Caki2 (cell line): ENCODE data around the gene SHFL. TPM values are rescaled to one million over a fixed set of nuclear protein-coding genes. Genes with fewer than 3 reads are reported as not detected.

ENCODE experiments used
- DNase-seq: peaks from one replicate; pipeline ENCODE4 v3.0.0-alpha.2; 2015; ENCODE audit warnings: low read depth
- in situ Hi-C: cut with HindIII; loops from 2 replicates; pipeline ENCODE4 v1.10.0; 2016; ENCODE audit warnings: low sequenced_read_pairs, low pct_unique_long_range_greater_than_20kb, mixed read lengths
- total RNA-seq: library from RNA; depleted of rRNA; stranded (reverse); fragments of >200 nt; shearing (Covaris generic); gene quantifications from 2 replicates; pipeline ENCODE4 v1.2.3, GENCODE V29; 2014; ENCODE audit warnings: low replicate concordance

Gene SHFL
- total RNA-seq, 1 experiment from 2014 or later = 13.3 TPM

DNA sequence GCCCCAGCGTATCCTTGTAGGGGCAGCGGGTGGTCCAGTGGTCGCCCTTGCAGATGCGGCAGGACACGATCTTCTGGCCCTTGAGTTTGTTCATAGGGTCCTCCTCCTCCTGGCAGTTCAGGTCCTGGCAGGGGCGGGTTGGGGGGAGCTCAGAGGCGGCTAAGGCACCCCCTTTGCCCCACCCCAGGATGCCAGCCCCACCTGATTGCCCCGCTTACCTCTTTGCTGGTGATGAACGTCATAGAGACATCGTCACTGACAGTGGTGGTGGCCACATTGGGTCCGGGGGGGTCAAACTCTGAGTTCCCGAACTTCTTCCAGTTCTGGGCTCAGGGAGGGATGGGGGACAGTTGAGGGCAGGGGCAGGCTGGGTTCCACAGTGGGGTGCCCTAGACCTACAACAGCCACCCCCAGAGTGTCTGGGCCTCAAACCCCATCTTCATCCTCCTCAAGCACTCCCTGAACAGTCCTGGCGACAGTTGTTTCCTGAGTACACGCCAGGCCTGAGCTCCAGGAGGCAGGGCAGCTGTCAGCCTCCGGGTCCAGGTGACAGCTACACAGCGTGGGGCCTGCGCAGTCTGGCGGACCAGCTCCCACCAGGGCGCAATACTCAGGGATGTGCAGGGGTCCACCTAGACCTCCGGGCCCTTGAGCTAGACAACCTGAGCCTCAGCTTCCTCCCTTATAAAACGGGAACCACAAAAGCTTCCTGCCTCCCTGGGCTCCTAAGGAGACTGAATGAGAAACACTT lies 30.9 kb downstream of the SHFL start:
- no peak for DNase-seq
- in situ Hi-C loops = no loop called here

DNA sequence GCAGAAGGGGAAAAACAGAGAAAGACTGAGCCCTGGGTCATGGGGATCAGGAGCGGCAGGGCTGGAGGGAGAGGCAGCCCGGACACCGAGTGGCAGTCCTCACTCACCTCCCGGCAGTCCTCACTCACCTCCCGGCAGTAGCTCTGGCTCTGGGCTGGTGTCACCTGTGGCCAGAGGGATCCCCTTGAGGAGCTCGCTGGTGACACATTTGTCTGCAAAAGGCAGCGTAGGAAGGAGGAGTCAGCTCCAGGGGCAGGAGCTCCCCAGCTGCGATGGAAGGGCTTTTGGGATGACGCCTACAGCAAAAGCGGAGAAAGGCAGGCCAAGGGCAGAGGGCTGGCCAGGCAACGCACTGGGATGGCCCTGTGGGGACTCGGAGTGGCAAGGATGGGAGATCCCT lies 32.8 kb downstream of the SHFL start:
- in situ Hi-C loops = no loop called here
- DNase-seq = no peak

DNA sequence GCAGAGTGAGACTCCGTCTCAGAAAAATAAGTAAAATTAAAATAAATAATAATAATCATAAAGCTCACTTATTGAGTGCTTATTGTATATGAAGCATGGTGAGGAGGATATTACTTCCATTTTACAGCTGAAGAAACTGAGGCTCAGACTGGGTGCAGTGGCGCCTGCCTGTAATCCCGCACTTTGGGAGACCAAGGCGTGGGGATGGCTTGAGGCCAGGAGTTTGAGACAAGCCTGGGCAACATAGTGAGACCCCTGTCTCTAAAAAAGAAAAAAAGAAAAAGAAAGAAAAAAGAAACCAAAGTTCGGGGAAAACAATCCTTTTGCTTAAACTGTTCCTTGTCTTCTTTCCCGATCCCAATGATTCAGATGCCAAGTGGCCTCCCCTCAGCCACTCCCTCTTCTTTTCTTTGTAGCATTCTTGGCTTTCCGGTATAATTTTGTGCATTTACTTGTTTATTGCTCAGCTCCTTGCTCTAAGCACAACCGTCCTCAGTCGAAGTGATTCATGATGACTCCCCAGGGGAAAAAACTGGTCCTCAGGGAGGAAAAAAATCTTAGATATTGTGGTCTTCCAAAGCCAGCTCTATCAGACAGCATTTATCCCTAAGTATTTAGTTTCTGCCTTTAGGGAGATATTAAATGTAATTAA lies 34.5 kb downstream of the SHFL start:
- no peak for DNase-seq
- in situ Hi-C loops = no loop called here

DNA sequence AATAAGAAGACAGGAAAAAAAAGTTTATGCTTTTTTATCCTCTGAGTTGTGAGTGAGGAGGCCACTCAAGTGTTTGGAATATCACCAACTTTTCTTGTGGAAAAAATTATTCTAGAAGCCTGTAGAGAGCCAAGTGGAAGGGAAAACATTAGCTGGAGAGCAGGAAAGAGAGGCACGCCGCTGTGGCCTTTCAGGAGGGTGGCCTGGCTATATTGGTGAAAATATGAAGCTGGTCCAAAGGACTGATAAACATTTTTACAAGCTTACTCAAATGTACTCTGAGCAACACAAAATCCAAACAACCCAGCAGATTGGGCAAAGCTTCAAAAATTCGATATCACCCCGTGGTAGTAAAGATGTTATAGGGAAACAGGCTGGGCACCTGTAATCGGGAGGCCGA lies 35.9 kb downstream of the SHFL start:
- no peak for DNase-seq
- in situ Hi-C loops = no loop called here

DNA sequence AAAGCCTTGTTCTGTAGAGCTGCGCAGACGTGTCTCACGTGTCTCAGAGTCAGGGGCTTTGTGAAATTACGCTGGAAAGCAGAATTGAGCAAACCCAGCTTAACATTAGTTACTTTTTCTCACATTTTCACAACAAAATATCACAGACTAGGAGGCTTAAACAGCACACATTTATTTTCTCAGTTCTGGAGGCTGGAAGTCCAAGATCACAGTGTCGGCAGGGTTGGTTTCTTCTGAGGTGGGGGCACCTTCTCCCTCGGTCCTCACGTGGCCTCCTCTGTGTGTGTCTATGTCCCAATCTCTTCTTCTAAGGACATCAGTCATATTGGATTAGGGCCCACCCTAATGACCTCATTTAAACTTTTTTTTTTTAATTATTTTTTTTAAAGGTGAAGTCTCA lies 38.3 kb downstream of the SHFL start:
- no peak for DNase-seq
- in situ Hi-C loops = no loop called here

DNA sequence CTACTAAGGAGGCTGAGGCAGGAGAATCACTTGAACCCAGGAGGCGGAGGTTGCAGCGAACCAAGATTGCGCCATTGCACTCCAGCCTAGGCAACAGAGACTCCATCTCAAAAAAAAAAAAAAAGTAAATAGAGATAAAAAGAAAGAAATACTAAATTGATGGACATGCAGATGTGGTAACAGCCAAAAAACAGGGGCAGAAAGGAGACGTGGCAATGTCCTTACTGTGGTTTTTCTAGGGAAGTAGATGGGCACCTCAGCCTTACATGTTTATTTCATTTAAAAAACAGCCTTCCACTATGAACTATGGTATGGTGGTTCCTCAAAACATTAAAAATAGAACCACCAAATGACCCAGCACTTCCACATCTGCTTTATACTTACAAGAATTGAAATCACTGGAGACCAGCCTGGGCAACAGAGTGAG lies 40.1 kb downstream of the SHFL start:
- in situ Hi-C loops = no loop called here
- no peak for DNase-seq

DNA sequence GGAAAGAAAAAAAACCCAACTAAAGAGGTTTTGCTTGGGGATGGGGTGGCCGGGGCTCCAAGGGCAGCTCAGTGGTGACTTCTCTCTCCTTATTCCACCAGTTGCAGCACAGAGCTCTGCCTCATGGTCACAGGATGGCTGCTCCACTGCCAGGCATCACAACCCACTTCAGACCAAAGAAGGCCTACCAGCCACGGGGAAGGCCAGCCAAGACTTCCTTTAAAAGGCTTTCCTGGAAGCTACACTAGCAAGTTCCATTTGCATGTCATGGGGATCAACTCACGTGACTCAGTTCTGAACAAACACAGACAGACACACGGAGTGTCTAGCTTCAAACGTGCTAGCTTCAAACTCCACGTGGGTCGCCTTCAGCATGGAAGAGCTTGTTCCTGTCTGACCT lies 46.8 kb downstream of the SHFL start:
- no peak for DNase-seq
- in situ Hi-C loops = no loop called here

DNA sequence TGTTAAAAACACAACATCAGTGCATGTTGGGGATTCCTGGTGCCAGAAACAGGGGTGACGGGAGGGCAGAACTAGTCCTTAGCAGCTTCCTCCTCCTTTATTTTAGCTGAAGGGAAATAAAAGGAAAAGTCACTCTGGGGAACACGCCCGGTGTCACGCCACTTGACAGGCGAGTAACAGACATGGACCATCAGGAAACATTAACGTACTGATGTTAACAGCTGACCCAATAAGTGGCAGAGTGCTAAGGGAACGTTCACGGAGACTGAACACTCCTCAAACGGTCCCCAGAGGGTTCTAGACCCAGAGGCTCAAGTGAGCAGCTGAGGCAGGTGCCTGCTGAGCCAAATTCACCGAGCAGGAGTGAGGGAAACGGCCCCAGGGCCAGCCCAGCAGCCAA lies 47.5 kb downstream of the SHFL start:
- in situ Hi-C loops = no loop called here
- DNase-seq = no peak

DNA sequence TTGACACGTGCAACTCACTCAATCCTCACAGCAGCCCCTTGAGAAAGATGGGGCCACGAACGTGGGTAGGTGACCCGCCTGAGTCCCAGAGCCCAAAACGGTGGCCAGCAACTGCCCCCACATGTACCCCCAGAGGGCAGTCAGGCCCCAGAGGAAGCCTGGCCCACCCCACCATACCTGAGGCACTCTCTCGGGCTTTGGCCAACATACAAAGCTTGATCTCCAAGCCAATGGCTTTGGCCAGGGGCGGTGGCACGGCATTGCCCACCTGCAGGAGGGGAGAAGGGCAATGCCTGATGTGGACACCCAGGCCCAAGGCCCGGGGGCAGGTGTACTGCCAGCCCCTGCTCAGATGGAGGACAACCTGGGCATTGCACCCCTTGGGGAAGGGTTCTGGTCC lies 47.9 kb downstream of the SHFL start:
- DNase-seq = no peak
- in situ Hi-C loops = no loop called here

DNA sequence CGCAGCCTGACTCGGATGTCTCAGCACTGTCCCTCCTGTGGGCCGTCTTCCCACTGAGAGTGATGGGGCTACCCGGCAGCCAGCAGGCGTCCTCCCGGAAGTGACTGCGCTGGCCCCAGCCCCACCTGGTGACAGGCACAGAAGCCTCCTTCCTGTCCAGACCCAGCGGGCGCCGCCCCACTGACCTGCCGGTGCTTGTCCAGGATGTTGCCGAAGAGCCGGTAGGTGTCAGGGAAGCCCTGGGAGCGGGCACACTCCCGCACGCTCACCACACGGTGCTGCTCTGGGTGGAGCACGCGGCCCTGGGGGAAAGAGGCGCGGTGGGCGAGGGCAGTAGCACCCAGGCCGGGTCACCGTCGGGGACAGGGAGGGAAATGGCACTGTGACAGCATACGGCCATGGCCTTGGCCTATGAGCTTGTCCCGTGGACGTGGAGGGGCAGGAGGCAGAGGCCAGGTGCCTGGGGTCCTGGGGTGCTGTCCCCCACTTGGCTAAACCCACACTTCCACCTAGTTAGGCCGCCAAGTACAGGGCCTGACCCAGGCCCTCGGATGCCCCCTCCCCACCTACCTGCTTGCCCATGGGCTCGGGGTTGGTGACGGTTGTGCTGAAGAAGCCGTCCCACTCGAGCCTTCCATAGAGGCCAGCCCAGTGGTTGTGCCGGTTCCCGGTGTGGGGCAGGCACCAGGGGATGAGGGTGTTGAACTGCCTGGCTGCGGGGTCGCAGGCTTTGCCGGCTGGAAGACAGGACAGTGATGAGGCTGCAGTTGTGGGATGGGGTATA lies 49.6 kb downstream of the SHFL start:
- in situ Hi-C loops = no loop called here
- DNase-seq = no peak

DNA sequence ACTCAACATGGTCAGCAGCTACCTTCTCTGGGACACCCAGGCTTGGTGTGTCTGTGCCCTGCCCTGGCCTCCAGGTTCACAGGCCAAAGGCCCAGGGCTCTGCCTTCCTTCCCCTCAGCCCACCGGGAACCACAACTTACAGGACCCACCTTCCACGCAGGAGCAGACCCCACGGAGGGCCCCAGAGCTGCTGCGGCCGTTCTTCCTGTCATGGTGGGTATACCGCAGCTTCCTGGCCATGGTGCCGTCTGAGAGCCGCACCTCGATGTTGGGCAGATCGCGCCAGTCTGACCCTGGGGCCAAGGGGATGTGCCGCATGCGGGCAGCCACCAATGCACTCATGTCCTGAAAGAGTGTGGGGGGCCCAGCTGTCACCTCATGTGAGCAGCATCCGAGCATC lies 50.8 kb downstream of the SHFL start:
- in situ Hi-C loops = no loop called here
- no peak for DNase-seq

DNA sequence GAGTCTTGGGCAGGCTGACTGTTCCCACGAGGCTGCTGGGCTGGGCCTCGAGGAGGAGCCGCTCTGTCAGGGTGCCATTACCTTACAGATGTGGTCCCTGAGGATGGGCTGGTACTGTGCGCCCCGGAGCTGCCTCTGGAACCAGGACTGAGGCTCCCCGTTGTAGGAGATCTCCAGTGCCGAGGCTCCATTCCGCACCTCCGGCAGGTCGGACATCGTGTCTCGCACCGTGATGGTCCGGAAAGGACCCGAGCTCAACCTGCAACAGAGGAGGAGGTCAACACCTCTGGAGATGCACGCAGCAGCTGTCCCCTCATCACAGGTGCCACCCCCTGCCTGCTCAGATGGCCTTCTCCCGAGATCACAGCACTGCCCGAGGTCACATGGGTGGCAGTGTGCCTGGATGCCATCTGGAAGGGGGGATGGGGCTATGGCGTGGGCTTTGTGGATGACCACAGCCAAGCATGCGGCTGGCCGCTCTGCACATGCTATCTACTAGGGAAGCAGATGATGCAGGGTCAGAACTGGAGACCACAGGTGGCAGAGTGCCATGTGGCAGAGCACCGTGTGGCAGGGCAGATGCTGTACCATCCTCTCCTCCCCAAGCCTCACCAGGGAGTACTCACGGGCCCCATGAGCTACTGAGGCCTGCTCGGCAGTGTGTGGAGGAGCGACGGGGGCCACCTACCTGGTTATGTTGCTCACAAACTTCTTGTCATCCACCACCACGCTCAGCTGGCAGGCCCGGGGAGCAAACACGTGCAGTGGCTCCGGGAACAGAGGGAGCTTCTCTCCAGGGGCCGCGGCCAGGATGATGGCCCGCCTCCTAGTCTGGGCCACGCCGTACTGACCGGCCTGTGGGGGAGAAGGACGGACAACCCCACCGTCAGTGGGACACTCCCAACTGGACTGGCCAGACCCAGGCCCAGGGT lies 51.9 kb downstream of the SHFL start:
- no peak for DNase-seq

DNA sequence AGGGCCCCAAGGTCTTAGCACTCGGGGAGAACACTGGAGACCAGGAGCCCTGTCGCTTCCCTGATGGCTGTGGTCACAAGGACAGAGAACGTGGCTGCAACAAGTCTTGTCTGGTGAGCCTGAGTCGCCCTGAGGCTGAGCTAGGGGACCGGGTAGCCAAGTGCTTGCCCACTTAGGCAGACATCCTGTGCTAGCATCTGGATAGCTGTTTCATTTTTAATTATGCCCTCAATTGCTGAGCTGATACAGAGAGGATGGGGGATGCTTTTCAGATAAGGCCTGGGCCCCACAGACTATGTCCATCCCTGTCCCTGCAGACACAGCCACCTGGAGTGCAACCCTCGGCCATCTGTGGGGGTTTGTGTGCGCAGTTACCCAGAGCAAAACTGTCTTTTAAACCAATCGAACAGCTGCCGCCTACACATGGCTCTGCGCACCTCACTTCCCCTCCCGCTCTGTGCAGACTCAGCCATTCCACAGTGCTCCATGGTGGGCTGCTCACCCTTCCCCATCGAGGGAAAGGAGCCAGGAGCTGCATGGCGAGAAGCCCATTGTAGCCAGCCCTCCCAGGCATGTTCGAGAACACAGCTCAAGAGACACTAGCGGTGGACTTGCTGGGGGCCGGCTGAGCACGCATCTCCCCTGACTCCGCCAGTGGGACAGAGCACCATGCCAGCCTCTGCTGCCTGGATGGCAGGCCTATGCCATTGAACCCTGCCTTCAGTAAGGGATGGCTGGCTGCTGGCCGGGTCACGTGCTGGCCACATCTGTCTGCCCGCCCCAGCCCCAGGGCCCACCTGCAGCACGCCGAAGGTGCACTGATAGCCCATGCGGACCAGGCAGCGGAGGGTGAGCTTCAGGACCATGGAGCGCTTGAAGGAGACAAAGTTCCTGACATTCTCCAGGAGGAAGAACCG lies 53.0 kb downstream of the SHFL start:
- DNase-seq = no peak
- in situ Hi-C loops = no loop called here

More for the DNA sequence above, 51.9 kb downstream of the SHFL start:
- in situ Hi-C loops = no loop called here

DNA sequence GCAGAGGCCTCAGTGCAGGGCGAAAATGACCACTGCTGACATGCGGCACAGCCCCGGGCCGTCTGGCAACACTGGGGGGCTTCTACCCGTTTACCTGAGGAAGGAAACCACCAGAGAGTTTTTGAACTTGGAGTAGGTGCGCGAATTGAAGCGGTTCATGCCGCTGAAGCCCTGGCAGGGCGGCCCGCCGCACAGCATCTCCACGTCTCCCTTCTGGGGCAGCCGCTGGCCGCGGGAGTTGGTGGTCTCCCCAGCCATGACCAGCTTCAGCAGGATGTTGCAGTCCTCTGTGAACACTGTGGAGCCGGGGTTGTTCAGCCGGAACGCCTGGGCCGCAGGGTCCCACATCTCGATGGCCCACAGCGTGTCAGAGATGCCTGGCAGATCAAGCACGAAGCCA lies 53.8 kb downstream of the SHFL start:
- no peak for DNase-seq
- in situ Hi-C loops = no loop called here

DNA sequence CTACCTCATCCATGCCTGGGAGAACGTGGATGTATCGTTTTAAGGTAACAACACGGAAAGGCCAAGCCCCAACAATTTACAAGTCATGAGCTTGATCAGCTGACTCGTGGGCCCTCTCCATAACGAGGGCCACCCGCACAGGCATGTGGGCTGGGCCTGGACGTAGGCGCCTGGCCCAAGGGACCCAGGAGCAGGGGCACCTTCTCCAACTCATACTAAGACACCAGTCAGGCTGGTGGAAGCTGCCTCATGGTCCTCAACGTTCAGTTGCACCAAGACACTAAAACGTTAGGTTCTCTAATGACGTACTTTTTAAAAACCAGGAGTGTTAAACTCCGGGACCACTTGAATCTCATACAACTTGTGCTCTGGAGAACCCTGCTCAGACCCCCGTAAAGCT lies 55.4 kb downstream of the SHFL start:
- in situ Hi-C loops = no loop called here
- no peak for DNase-seq

DNA sequence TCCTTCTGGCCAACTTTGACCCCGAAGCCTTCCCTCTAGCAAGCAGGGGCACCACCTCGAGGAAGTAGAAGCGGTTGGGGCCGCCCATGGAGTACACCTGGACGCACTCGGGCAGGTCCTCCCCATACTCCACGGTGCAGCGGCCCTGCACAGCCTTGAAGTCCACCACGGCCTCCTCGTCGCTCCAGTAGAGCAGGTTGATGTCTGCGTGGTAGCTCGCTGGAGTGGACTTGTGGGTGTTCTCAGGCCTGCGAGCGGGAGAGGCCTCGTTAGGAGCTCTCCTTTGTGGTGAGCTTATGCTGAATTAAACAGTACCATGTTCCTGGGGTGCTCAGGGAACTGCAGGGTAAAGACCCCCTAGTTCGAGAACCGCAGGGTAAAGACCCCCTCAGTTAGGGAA lies 55.9 kb downstream of the SHFL start:
- in situ Hi-C loops = no loop called here
- DNase-seq = no peak
